Measurements from ENCODE around the gene SYTL2.
"Not testable (repeated sequence)": the region's sequence is repeated elsewhere in the genome, so short reads cannot be mapped to it uniquely, and the experiment has no call there.

Gene SYTL2, protein sequence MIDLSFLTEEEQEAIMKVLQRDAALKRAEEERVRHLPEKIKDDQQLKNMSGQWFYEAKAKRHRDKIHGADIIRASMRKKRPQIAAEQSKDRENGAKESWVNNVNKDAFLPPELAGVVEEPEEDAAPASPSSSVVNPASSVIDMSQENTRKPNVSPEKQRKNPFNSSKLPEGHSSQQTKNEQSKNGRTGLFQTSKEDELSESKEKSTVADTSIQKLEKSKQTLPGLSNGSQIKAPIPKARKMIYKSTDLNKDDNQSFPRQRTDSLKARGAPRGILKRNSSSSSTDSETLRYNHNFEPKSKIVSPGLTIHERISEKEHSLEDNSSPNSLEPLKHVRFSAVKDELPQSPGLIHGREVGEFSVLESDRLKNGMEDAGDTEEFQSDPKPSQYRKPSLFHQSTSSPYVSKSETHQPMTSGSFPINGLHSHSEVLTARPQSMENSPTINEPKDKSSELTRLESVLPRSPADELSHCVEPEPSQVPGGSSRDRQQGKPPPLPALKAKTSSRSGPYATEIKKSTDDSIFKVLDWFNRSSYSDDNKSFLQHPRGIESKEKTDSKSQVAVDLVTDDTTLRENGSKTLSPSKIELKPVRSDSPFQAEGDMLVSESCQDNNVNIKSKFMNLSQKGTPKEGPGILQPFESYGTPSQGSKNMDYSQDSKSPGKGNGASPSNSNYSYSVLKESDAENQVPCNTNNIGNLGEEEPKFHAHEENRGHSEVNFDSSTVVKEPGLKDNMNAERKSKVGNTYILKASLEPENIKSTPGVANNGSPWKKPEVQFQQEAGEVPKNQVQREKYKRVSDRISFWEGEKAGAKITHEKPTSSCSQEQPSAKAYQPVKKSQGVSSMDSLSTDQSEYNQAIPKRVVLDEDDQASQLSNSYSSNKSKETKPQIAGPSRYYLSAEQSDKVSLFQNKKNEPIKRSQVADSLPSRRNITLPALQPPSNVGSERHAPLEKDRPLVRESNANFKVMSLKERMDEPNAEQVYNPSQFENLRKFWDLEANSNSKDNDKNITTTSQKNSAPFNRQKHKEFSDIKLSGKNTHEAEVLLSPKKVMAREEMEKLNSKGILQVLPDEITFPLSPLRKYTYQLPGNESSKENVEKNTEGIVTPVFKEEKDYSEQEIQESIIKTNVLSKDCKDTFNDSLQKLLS (N-terminal part only)

DNA sequence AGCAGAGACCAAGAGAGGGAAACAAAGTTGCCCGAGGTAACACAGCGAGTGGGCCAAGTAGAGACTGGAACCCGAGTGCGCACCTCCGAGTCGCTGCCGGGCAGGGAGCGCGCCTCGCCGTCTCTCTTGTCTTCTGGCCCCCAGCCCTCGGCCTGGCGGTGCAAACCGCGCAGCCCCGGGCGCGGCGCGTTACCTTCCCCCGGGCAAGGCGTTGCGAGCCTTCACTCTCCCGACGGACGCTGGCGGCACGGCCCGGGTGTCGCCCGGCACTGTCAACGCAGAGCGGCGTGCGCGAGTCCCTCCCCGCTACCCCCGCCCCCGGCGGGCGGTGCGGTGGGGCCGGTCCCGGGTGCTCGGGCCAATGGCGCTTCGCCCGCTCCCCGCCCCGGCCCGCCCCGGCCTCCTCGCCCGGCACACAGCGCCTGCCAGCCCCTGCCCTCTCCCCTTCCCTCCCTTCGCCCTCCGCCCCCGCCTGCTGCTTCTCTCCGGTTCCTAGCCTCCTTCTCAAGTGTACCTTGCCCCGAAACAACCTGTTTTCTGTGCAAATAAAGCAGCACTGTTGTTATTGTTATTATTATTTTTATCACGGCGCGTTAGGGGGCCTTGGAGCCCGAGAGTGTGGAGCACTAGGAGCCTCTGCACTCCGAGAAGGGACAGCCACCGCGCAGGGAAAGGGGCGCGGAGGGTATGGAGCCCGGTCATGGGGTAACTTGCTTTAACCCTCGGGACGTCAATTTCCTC lies at the start of gene SYTL2:
TSS of gene SYTL2 (minus strand) at position 271 of the 741 bp plus-strand sequence. CDS start 53,416 bp downstream, outside the sequence.
- peak in 1 of 2 experiments; percentile 87 for DNase-seq

DNA sequence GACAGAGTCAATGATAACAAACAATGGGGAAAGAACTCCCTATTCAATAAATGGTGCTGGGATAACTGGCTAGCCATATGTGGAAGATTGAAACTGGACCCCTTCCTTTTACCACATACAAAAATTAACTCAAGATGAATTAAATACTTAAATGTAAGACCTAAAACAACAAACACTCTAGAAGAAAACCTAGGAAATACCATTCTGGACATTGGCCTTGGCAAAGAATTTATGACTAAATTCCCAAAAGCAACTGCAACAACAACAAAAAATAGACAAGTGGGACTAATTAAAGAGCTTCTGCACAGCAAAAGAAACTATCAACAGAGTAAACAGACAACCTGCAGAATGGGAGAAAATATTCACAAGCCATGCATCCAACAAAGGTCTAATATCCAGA lies 48.6 kb upstream of the SYTL2 start:
- DNase-seq = not testable (repeated sequence)

DNA sequence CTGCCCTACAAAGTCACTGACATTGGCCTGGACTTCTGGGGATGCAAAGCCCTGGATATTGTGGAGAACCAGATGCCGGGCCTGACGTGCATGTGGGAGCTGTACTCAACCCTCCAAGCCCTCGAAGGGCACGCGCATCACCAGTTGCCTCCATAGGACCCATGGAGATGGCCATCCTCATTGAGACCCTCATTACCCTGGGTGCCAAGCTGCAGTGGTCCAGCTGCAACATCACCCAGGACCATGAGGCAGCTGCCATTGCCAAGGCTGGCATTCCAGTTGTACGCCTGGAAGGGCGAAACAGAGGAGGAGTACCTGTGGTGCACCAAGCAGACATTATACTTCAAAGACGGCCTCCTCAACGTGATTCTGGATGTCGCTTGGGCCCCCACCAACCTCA lies 46.2 kb upstream of the SYTL2 start:
- no peak for DNase-seq

DNA sequence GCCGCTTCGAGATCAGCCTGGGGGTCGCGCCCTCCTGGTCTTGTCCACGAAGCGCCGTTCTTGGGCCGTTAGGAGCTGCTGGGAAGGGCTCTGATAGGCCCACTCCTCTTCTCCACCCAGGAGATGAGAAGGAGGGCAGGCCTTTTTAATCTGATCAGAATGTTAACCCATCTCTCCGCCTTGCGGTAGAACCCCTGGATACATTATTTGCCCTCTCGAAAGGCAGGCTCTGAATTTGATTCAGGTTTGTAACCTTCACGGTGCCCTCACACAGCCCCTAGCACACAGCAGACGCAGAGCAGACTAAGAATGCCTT lies 44.4 kb upstream of the SYTL2 start, which contains the start of gene CCDC83:
TSS of gene CCDC83 (plus strand) at position 43 of the 316 bp plus-strand sequence. CDS start 9,741 bp downstream, outside the sequence.
- DNase-seq = no peak

DNA sequence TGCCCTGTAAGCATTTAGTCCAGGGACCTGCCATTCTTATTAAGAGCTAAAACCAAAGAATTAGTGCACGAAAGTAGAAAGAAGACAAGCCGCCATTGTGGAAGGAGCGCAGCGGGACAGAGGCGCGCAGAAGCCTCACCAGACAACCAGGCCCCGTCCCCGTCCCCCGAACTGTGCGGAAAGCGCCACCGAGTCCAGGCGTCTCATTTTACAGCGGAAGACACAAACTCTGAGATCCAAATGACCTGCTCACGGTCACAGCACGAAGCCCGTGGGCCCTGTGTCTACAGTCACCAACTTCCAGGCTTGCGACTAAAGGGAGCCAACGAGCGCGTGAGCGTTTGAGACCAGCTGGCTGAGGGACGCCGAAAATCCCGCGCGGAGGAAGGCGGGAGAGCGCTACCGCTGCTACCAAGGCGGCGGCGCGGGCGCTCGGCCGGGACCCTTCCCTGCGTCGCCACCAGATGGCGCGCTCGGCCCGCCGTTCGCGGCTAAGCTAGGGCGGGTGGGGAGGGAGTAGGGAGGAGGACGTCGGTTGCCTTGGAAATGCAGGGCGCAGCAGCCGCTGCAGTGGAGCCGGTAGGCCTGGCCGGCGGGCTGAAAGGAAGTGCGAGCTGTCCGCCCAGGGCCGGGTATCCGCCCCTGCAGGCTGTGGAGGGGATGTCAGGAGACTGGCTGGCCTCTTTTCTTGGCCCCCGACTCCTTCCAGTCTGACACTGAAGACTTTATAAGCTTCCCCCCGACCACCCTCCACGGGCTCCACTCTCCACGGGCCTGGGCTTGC lies 43.8 kb upstream of the SYTL2 start:
- peak; percentile 87 to 96 for DNase-seq

DNA sequence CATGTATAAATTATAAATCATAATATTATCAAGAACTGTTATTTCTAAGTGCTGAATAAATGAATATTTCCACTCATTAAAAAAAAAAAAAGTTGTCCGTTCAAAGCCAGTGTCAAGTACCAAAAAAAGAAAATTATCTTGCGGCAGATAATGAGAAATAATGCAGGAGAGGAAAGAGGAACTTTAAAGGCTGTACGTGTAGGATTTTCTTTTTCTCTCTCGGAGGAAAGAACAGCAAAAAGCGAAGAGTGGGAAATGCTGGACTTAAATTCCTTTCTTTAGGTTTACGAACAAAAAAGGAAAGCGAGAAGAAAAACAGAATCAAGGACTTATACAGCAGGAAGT lies 43.2 kb upstream of the SYTL2 start:
- no peak for DNase-seq

DNA sequence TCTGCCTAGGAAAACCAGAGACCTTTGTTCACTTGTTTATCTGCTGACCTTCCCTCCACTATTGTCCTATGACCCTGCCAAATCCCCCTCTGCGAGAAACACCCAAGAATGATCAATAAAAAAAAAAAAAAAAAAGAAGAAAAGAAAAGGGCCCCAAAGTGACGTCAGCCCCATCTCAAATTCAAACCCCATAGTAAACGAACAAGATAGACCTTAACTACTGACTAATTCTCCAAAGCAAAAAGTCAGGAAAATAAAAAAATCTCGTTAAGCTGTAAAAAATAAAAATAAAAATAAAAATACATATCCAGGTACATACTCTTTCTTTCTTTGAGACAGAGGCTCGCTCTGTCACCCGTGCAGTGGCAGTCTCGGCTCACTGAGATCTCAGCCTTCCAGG lies 42.6 kb upstream of the SYTL2 start:
- not testable (repeated sequence) for DNase-seq

DNA sequence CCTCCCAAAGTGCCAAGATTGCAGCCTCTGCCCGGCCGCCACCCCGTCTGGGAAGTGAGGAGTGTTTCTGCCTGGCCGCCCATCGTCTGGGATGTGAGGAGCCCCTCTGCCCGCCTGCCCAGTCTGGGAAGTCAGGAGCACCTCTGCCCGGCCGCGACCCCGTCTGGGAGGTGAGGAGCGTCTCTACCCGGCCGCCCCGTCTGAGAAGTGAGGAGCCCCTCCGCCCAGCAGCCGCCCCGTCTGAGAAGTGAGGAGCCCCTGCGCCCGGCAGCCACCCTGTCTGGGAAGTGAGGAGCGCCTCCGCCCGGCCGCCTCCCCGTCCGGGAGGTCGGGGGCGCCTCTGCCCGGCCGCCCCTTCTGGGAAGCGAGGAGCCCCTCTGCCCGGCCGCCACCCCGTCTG lies 41.8 kb upstream of the SYTL2 start:
- DNase-seq = not testable (repeated sequence)

DNA sequence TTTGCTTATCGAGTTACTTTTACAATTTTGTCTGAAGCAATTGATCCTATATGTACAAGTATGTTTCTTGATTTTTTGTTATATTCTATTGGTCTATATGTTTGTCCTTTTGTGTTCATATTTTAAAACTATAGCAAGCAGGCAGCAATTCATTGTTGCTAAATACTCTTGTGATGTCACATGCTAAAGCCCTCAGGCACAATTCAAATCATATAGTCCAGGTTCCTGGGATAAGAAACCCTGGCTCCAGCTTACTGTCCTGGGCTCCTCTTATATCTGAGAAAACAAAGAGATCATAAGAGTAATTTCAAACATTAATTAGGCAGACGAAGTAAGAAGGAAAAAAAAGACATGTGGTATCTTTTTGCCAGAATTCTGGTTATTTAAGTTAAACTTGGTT lies 37.6 kb upstream of the SYTL2 start:
- no peak for DNase-seq

DNA sequence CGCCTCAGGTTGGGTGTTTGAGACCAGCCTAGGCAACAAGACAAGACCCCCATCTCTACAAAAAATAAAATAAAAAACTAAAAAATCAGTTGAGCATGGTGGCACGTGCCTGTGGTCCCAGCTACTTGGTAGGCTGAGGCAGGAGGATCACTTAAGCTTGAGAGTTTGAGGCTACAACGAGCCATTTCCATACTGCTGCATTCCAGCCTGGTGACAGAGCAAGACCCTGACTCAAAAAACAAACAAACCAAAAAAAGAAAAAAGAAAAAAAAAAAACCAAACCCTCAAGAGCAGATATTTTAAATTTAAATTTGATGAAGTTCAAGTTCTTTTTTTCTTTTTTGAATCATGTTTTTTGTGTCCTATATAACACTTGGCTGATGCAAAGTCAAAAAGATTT lies 37.1 kb upstream of the SYTL2 start:
- no peak for DNase-seq

DNA sequence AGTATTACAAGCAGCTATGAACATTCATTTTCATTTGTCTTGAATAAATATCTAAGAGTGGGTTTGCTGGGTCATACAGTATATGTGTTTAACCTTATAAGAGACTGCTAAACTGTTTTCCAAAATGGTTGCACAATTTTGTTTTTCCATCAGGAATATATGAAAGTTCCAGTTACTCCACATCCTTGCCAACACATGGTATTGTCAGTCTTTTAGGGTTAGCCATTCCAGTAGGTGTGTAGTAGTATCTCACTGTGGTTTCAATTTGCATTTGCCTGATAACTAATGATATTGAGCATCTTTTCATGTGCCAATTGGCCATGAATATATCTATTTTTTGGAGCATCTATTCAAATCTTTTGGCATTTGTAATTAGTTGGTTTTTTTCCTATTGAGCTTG lies 36.5 kb upstream of the SYTL2 start:
- DNase-seq = no peak

DNA sequence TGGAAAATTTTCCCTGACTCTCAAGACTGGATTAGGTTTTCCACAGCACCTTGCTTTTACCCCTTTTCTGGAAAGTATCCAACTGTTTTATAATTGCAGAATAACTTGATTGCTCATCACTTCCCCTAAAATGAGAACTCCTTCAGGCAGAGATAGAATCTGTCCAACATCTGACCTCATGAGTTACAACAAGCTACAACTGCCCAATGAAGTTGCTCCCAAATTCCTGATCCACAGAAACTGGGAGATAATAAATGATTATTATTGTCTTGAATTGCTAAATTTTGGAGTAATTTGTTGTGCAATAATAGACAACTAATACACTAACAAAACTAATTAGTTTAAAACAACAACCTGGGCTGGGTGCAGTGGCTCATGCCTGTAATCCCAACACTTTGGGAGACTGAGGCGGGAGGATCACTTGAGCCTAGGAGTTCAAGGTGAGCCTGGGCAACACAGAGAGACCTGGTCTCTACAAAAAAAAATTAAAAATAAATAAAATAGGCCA lies 34.2 kb upstream of the SYTL2 start:
- no peak for DNase-seq

DNA sequence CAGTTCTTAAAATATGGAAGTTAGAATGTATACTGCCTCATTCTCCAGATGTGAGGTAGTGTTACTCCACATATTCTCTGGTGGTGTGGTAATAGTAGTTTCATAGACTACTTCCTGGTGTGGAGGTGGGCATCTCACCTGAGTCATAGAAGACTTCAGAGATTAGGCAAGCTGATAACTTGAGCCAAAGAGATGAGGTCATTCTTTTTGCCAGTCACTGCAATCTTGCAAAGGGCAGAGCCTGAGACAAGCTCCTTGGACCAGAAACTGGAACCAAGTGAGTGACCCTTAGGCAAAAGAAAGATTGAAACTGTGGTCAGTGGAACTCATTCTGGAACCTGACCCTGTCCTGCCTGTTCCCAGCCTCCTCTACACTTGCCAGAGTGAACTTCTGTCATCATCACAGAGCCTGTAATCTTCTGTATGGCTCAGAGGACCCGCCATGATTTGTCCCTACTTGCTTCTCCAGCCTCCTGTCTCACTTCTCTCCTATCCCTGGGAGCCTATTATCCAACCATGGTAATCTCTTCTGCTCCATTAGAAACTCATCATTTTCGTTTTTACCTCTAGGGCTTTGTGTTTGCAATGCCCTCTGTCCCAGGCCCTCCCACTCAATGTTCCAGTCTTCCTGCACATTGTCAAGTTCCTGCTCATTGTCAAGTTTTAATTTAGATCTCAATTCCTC lies 33.6 kb upstream of the SYTL2 start:
- no peak for DNase-seq

DNA sequence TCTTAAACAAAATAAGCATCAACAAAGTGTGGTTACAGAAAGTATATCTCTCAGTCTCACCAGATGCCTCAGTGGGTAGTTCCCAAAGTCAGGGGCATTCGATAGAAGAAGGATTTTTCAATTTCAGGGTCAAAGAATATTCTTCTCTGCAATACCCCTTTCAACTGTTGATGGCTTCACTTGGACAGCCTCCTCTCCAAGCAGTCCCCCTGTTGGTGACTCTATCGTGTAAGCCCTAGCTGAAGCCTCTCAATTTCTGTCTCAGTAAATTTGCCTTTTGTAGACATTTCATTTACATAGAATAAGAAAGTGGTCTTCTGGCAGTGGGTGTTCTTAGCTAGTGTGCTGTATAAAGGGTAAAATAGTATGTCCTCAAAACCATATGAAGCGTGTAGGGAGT lies 33.0 kb upstream of the SYTL2 start:
- DNase-seq = no peak

DNA sequence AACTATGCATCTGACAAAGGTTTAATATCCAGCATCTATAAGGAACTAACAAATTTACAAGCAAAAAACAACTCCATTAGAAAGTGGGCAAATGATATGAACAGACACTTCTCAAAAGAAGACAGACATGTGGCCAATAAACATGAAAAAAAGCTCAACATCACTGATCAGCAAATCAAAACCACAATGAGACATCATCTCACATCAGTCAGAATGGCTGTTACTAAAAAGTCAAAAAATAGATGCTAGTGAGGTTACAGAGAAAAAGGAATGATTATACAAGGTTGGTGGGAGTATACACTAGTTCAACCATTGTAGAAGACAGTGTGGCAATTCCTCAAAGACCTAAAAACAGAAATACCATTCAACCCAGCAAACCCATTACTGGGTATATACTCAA lies 30.0 kb upstream of the SYTL2 start:
- not testable (repeated sequence) for DNase-seq

DNA sequence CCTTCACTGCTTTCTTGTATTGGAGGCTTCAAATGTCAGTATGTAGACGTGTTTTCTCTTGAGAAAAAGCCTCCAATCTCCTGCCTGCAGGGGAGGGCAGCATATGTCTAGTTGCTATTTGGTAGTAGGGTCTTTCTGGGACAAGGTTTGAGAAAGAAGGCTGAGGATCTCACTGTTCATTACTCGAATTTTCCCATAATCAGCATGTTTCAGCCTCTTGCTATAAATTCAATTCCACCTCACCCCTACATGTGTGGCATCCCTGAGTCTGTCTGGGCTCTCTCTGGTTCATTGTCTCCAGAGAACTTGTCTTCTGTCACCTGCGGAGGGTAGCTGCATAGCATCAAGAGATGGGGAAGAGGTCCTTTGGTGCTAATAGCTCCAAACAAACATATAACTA lies 24.8 kb upstream of the SYTL2 start:
- no peak for DNase-seq

DNA sequence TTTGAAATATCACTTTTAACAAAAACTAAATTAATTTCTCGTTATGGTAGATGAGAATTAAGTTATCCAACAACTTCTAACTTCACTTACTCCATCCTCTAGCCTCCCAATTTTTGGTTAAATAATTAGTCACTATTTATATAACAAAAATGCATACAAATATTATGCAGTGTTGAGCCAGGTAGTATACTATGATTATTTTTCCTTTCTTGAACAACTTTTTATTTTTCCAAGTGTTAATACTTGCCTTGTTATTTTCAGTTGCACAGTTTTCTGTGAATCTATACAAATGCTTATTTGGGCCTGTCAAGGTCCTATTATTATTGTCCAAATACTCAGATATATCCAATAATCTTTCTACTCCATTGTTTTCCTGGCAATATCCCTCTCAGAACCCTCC lies 24.3 kb upstream of the SYTL2 start:
- DNase-seq = no peak

DNA sequence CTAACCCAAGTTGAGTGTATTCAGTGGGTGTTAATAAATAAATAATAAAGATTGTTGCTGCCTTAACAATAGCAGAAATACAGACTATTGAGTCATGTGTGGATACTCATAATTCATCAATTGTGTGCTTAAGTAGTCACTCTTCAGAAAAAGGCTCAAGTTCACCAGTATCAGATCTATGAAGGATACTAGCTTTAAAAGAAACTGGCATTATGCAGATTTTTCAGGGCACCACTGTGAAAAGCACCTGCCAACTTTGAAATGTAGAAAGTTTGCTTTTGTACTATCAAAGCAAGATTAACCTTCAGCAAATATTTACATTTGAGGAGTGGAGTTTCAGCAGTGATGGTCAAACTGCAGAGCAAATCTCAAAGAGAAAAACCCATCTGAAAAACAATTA lies 20.1 kb upstream of the SYTL2 start:
- DNase-seq = no peak

DNA sequence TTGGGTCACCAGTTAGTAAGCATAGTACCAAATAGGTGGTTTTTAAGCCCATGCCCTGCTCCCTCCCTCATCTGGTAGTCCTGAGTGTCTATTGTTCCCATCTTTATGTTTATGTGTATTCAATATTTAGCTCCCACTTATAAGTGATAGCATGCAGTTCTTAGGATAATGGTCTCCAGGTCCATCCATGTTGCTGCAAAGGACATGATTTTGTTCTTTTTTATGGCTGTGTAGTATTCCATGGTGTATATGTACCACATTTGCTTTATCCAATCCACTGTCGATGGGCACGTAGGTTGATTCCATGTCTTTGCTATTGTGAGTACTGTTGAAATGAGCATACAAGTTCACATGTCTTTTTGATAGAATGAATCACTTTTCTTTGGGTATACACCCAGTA lies 18.2 kb upstream of the SYTL2 start:
- DNase-seq = no peak

DNA sequence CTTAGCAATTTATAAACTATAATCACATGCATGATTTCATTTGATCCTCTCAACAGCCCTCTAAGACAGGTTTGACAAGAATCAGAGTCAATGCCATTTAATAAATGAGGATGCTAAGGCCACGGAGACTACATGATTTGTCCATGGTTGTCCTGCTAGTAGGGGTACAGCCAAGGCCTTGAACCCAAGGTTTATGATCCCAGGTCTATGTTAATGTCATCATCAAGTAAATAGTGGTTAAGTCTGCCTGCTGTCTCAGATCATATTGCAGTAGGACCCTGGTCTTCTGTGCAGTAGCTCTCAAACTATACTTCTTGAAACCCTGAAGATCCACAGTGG lies 17.7 kb upstream of the SYTL2 start:
- no peak for DNase-seq

Measured in NCI-H526 (cell line).